OCI-LY1 (cell line): ENCODE measurements around the gene TRIM51G.
"Not testable (repeated sequence)": the region's sequence is repeated elsewhere in the genome, so short reads cannot be mapped to it uniquely, and the experiment has no call there.

Source experiments
- H2AFZ ChIP-seq: fragments of 200-600 bp; sonication (generic), shearing (Covaris generic); 2 replicates; pipeline ENCODE4 v1.6.0; 2014; ENCODE audit warnings: antibody characterized with exemption, mild to moderate bottlenecking, low read length
- H3F3A ChIP-seq: fragments of 200-600 bp; sonication (generic), shearing (Covaris generic); 2 replicates; pipeline ENCODE4 v1.6.0; 2014; ENCODE audit warnings: mild to moderate bottlenecking, antibody characterized with exemption, low read length, moderate library complexity; ENCODE audit not compliant: insufficient read depth
- H3K27ac ChIP-seq: fragments of 200-600 bp; sonication (generic); 2 replicates; pipeline ENCODE4 v1.5.1; 2014; ENCODE audit warnings: low read length, mixed run types, mild to moderate bottlenecking, low read depth; ENCODE audit not compliant: poor library complexity, severe bottlenecking
- H3K27me3 ChIP-seq: fragments of 200-600 bp; sonication (generic); 2 replicates; pipeline ENCODE4 v1.6.0; 2014; ENCODE audit warnings: antibody characterized with exemption, mild to moderate bottlenecking, low read length, moderate library complexity; ENCODE audit not compliant: insufficient read depth
- H3K36me3 ChIP-seq: fragments of 200-600 bp; sonication (generic); 2 replicates; pipeline ENCODE4 v1.6.1; 2014; ENCODE audit warnings: mild to moderate bottlenecking, antibody characterized with exemption, low read length, moderate library complexity, mixed read lengths; ENCODE audit not compliant: insufficient read depth
- H3K4me1 ChIP-seq: fragments of 200-600 bp; sonication (generic); 2 replicates; pipeline ENCODE4 v1.5.1; 2014; ENCODE audit warnings: mild to moderate bottlenecking, low read length, moderate library complexity; ENCODE audit not compliant: insufficient read depth, severe bottlenecking
- H3K4me2 ChIP-seq: fragments of 200-600 bp; sonication (generic), shearing (Covaris generic); 2 replicates; pipeline ENCODE4 v1.6.1; 2014; ENCODE audit warnings: low read length
- H3K4me3 ChIP-seq: fragments of 200-600 bp; sonication (generic); 2 replicates; pipeline ENCODE4 v1.5.1; 2014; ENCODE audit warnings: low read length, low read depth, mild to moderate bottlenecking, mixed read lengths; ENCODE audit not compliant: poor library complexity, severe bottlenecking
- H3K79me2 ChIP-seq: fragments of 200-600 bp; shearing (Covaris generic); 2 replicates; pipeline ENCODE4 v1.6.1; 2016; ENCODE audit warnings: mixed run types, low read length, mixed read lengths; ENCODE audit not compliant: insufficient read depth
- H3K9ac ChIP-seq: fragments of 200-600 bp; sonication (generic), shearing (Covaris generic); 2 replicates; pipeline ENCODE4 v1.6.1; 2014; ENCODE audit warnings: mild to moderate bottlenecking, low read length, mixed read lengths
- H3K9me2 ChIP-seq: fragments of 200-600 bp; sonication (generic), shearing (Covaris generic); 2 replicates; pipeline ENCODE4 v1.6.1; 2014; ENCODE audit warnings: low read depth, mild to moderate bottlenecking, low read length, mixed read lengths
- H3K9me3 ChIP-seq: fragments of 200-600 bp; shearing (Covaris generic); 2 replicates; pipeline ENCODE4 v1.6.1; 2014; ENCODE audit warnings: low read length, mixed read lengths
- H4K20me1 ChIP-seq: fragments of 200-600 bp; sonication (generic), shearing (Covaris generic); 2 replicates; pipeline ENCODE4 v1.6.0; 2016; ENCODE audit warnings: mild to moderate bottlenecking, low read length; ENCODE audit not compliant: insufficient read depth

Gene TRIM51G, protein sequence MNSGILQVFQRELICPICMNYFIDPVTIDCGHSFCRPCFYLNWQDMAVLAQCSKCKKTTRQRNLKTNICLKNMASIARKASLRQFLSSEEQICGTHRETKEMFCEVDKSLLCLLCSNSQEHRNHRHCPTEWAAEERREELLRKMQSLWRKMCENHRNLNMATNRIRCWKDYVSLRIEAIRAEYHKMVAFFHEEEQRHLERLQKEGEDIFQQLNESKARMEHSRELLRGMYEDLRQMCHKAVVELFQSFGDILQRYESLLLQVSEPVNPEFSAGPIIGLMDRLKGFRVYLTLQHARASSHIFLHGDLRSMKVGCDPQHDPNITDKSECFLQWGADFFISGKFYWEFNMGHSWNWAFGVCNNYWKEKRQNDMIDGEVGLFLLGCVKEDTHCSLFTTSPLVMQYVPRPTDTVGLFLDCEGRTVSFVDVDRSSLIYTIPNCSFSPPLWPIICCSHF

DNA sequence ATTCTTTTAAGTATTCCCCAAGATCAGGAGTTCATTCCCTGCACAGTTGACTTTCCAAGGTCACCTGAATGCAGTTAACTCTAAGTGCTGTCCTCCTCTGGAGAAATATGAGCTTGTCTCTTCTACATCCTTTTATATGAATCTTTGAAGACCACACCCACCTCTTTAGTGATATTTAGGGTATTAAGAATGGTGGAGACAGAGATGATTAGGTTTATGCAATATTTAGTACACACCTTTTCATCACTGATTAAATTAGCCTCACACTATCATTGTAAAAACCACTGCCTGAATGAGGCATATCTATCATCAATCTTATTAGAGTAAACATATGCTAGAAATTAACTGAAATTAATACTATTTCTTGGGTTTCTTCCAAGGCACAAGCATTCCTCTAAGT is at the start of gene TRIM51G:
TRIM51G (minus strand) TSS at position 101 of the 400 bp plus-strand sequence. CDS start 2,190 bp downstream, outside the sequence.
- H3K27me3 ChIP-seq, H3K9me3 ChIP-seq, H3K4me3 ChIP-seq, H3F3A ChIP-seq, H3K36me3 ChIP-seq, H3K4me2 ChIP-seq, H3K9me2 ChIP-seq, H3K79me2 ChIP-seq, H3K4me1 ChIP-seq, H3K9ac ChIP-seq, H3K27ac ChIP-seq, H4K20me1 ChIP-seq, H2AFZ ChIP-seq: not testable (repeated sequence)

GRCh38 chr11:49028523-49028922 is 44.8 kb upstream of the TRIM51G start, which contains the start of gene TRIM49B:
Gene TRIM49B (plus strand): TSS chr11:49028823. CDS start chr11:49031600, 2,777 bp downstream.
- H3K4me2 ChIP-seq, H3K9me3 ChIP-seq, H3K27ac ChIP-seq, H3F3A ChIP-seq, H3K4me1 ChIP-seq, H3K9ac ChIP-seq, H3K79me2 ChIP-seq, H2AFZ ChIP-seq, H4K20me1 ChIP-seq, H3K27me3 ChIP-seq, H3K36me3 ChIP-seq, H3K4me3 ChIP-seq, H3K9me2 ChIP-seq: not testable (repeated sequence)

GRCh38 chr11:48968592-48968991 is 15.1 kb downstream of the TRIM51G start:
- not testable (repeated sequence) for H3K4me1 ChIP-seq, H3K4me3 ChIP-seq, H3K9me2 ChIP-seq, H3K4me2 ChIP-seq, H3F3A ChIP-seq, H3K36me3 ChIP-seq, H3K27me3 ChIP-seq, H4K20me1 ChIP-seq, H3K27ac ChIP-seq, H2AFZ ChIP-seq, H3K79me2 ChIP-seq, H3K9me3 ChIP-seq, H3K9ac ChIP-seq

GRCh38 chr11:48955315-48956049 is 28.2 kb downstream of the TRIM51G start:
- H3K9ac ChIP-seq, H3F3A ChIP-seq, H3K9me2 ChIP-seq, H3K4me3 ChIP-seq, H3K9me3 ChIP-seq, H3K79me2 ChIP-seq, H2AFZ ChIP-seq, H3K4me1 ChIP-seq, H3K27me3 ChIP-seq, H3K4me2 ChIP-seq, H3K27ac ChIP-seq, H3K36me3 ChIP-seq, H4K20me1 ChIP-seq: not testable (repeated sequence)

GRCh38 chr11:48945796-48946195 is 37.9 kb downstream of the TRIM51G start:
- H3K79me2 ChIP-seq, H3K4me3 ChIP-seq, H3K9ac ChIP-seq, H3K27me3 ChIP-seq, H3K36me3 ChIP-seq, H3K9me3 ChIP-seq, H3K4me1 ChIP-seq, H3K27ac ChIP-seq, H3K9me2 ChIP-seq, H3K4me2 ChIP-seq, H2AFZ ChIP-seq, H3F3A ChIP-seq, H4K20me1 ChIP-seq: not testable (repeated sequence)
